Hepatocyte (in vitro differentiated cells): ENCODE results near the gene ABR.

Experiments used
- CTCF ChIP-seq: fragments of 200-600 bp; sonication (generic); IDR thresholded peaks from 2 replicates; pipeline ENCODE4 v1.5.1; 2016; ENCODE audit warnings: antibody characterized with exemption, mild to moderate bottlenecking; ENCODE audit not compliant: poor library complexity
- EZH2 ChIP-seq: fragments of 200-600 bp; sonication (generic); IDR thresholded peaks from 2 replicates; pipeline ENCODE4 v1.6.1; 2016; ENCODE audit warnings: antibody characterized with exemption, mild to moderate bottlenecking, borderline replicate concordance

- TF ChIP-seq CTCF (no peak), EZH2 (no peak)
These were observed 175.6 kb downstream of the ABR start for GRCh38 chr17:1003972-1004768.
